ENCODE results near the gene ZNF714.

GRCh38 chr19:21151460-21151859, 69.5 kb downstream of the ZNF714 start:
- TF ChIP-seq CTCF (conservative IDR thresholded peaks at IDR 0.05; ENCODE audit: low read depth, low read length), result no peak
- TF ChIP-seq EZH2 (IDR thresholded peaks at IDR 0.05; ENCODE audit: low read length, unreplicated experiment), result no peak
- TF ChIP-seq EZH2phosphoT487 (IDR thresholded peaks at IDR 0.05; ENCODE audit: borderline replicate concordance, low read length), result no peak

Measured in PC-3 (cell line).